Measurements from ENCODE around the gene TPCN1. TPM values are rescaled to one million over a fixed set of nuclear protein-coding genes. Genes with fewer than 3 reads are reported as not detected.

The TPCN1 gene
- total and polyA plus RNA-seq, 9 donors: 28.0 to 65.6 (median 47.6) TPM

- intact Hi-C loops (cut with DNase I): no loop called here
- H3K9me3 ChIP-seq: no peaks in the 10 kb centered on the region
- WGBS, 3 donors: 21 to 40% (median 28%) methylated on average over 10 of the region's 10 CpGs
- no peaks in the 10 kb centered on the region for H3K36me3 ChIP-seq
- no peak for TF ChIP-seq POLR2A (IDR thresholded peaks at IDR 0.05)
- TF ChIP-seq EP300 (IDR thresholded peaks at IDR 0.05): no peak
- TF ChIP-seq, protein P1, sequence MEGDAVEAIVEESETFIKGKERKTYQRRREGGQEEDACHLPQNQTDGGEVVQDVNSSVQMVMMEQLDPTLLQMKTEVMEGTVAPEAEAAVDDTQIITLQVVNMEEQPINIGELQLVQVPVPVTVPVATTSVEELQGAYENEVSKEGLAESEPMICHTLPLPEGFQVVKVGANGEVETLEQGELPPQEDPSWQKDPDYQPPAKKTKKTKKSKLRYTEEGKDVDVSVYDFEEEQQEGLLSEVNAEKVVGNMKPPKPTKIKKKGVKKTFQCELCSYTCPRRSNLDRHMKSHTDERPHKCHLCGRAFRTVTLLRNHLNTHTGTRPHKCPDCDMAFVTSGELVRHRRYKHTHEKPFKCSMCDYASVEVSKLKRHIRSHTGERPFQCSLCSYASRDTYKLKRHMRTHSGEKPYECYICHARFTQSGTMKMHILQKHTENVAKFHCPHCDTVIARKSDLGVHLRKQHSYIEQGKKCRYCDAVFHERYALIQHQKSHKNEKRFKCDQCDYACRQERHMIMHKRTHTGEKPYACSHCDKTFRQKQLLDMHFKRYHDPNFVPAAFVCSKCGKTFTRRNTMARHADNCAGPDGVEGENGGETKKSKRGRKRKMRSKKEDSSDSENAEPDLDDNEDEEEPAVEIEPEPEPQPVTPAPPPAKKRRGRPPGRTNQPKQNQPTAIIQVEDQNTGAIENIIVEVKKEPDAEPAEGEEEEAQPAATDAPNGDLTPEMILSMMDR (IDR thresholded peaks at IDR 0.05): no peak
- H3K27ac ChIP-seq: peak overlapping the region; percentile 60 to 87
- H3K4me3 ChIP-seq: no peak overlapping the region
- H3K4me1 ChIP-seq (ENCODE audit: insufficient read depth): peaks cover 20% of the 10 kb centered on the region
- DNase-seq: no peak
- H3K27me3 ChIP-seq: no peaks in the 10 kb centered on the region
Measured at GRCh38 chr12:113271466-113271852, 50.2 kb downstream of the TPCN1 start.

DNA sequence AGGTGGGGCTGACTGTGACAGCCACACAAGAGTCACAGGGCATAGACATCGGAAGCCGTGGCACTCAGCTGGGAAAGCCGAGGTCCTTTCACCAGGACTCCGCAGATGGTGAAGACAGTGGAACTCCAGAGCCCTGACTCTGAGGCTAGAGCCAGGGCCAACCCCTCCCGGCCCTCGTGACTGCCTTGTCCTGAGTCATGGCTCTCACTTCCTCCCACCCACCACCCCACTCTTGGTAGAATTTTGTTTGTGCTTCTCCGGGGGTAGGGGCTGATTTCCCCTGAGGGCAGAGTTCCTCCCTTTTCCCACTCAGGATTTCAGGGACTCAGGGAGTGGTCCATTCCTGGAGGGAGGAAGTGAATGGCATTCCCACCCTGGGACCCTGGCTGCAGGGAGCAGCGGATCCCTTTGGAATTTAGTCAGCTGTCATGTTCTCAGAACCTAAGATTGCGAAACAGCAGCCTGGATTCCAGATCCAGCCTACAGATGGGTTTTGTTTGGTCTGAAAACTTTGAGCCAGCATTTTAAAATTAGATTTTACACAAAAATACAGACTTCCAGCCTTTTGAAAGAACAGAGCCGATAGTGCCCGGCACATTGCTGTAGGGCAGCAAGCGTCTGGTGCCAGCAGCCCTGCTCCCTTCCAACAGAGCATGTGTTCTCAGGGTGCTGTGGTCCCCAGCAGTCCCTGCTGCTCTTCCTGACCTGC lies 50.7 kb downstream of the TPCN1 start:
- Histone ChIP-seq H3K9me3 (no peaks in the 10 kb centered on the region), H3K36me3 (no peaks in the 10 kb centered on the region), H3K4me1 (ENCODE audit: insufficient read depth) (peaks cover 20% of the 10 kb centered on the region), H3K4me3 (no peak overlapping the region), H3K27ac (peak overlapping the region; percentile 60 to 87), H3K27me3 (no peaks in the 10 kb centered on the region)
- intact Hi-C loops (cut with DNase I): no loop called here
- WGBS, 3 donors: 5 to 12% (median 8%) methylated on average over 12 of the region's 12 CpGs
- peak; percentile 77 to 88 (median 82) for DNase-seq
- TF ChIP-seq EP300 (IDR thresholded peaks at IDR 0.05) (no peak), POLR2A (IDR thresholded peaks at IDR 0.05) (peak; percentile 14)
- TF ChIP-seq, protein P1 (IDR thresholded peaks at IDR 0.05): no peak

- H3K36me3 ChIP-seq: no peaks in the 10 kb centered on the region
- H3K4me1 ChIP-seq (ENCODE audit: insufficient read depth): peaks cover 20% of the 10 kb centered on the region
- peak overlapping the region in 1 of 2 donors; percentile 87 for H3K27ac ChIP-seq
- peak in 2 of 5 donors; percentile 19 to 39 for DNase-seq
- H3K27me3 ChIP-seq: no peaks in the 10 kb centered on the region
- WGBS, 3 donors: 76 to 79% (median 77%) methylated on average over 13 of the region's 13 CpGs
- intact Hi-C loops (cut with DNase I): no loop called here
- TF ChIP-seq, protein P1 (IDR thresholded peaks at IDR 0.05): no peak
- TF ChIP-seq POLR2A (IDR thresholded peaks at IDR 0.05) (no peak), EP300 (IDR thresholded peaks at IDR 0.05) (no peak)
- no peaks in the 10 kb centered on the region for H3K9me3 ChIP-seq
- H3K4me3 ChIP-seq: no peak overlapping the region
Measured at GRCh38 chr12:113273053-113273725, 51.9 kb downstream of the TPCN1 start.

GRCh38 chr12:113274848-113275247 lies 53.6 kb downstream of the TPCN1 start:
- no peaks in the 10 kb centered on the region for H3K9me3 ChIP-seq
- DNase-seq: peak in 2 of 5 donors; percentile 11 to 24
- H3K4me1 ChIP-seq (ENCODE audit: insufficient read depth): peaks cover 20% of the 10 kb centered on the region
- no peak overlapping the region for H3K4me3 ChIP-seq
- intact Hi-C loops (cut with DNase I): no loop called here
- H3K27me3 ChIP-seq: no peaks in the 10 kb centered on the region
- WGBS, 3 donors: 92 to 97% (median 95%) methylated on average over 8 of the region's 8 CpGs
- no peak overlapping the region for H3K27ac ChIP-seq
- TF ChIP-seq POLR2A (IDR thresholded peaks at IDR 0.05) (no peak), EP300 (IDR thresholded peaks at IDR 0.05) (no peak)
- TF ChIP-seq, protein P1 (IDR thresholded peaks at IDR 0.05): no peak
- H3K36me3 ChIP-seq: no peaks in the 10 kb centered on the region

Data from ovary (tissue), 9 donors.